NOMO-1 treated with dmso at 0.1 percent for 144 hours (cell line): ENCODE data around the gene ACKR3.

ENCODE experiments used
- DNase-seq: peaks from one replicate; lab custom pipeline; 2025; ENCODE audit not compliant: unreplicated experiment; lab: John Stamatoyannopoulos, UW

ACKR3 gene

GRCh38 chr2:236583621-236584203 is 14.1 kb downstream of the ACKR3 start:
- DNase-seq, result no peak

GRCh38 chr2:236584521-236585384 is 15.1 kb downstream of the ACKR3 start:
- no peak for DNase-seq

DNA sequence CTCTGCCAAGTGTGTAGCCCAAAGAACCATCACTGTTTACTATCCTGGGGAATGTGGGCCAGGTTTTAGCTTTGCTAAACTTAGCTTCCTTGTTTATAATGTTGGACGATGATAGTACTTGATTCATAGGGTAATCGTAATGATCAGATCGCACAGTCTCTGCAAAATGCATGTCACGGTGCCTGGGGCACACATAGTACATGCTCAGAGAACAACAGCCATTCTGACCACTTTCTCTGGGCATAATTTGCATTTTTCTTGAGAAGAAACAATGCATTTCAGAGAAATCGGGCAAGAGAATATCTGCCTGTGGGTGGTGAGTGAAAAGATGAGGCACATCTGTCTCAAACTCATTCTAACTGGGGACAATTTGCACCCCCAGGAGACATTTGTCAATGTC is 16.3 kb downstream of the ACKR3 start:
- DNase-seq, result no peak

- no peak for DNase-seq
Observed at GRCh38 chr2:236587861-236588815, 18.5 kb downstream of the ACKR3 start.

- no peak for DNase-seq
Observed at GRCh38 chr2:236588932-236589592, 19.4 kb downstream of the ACKR3 start.

- no peak for DNase-seq
Observed at GRCh38 chr2:236590846-236591245, 21.2 kb downstream of the ACKR3 start.

GRCh38 chr2:236592821-236593220 is 23.2 kb downstream of the ACKR3 start:
- DNase-seq, result no peak

- DNase-seq, result no peak
Observed at GRCh38 chr2:236593531-236593930, 23.9 kb downstream of the ACKR3 start.

- no peak for DNase-seq
Observed at GRCh38 chr2:236593956-236594355, 24.3 kb downstream of the ACKR3 start.

DNA sequence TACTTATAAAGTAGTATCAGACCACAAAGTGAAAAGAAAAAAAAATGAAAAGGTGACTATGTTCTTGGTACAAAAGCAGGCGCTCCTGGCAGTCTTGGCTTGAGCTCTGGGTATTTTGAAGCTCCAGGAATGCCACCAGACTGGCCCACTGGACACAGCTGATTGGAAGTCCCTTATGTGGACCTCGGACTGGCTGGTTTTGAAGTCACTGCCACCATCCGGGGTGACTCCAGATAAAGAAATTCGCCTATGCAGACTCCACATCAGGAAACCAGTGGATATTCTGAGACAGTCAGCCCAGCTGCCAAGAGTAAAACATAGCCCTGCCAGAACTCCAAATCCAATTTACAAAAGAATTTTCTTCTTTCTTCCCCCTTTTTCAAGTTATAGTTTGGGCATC is 28.0 kb downstream of the ACKR3 start:
- no peak for DNase-seq

- DNase-seq, result no peak
Observed at GRCh38 chr2:236599059-236599458, 29.4 kb downstream of the ACKR3 start.

GRCh38 chr2:236600158-236600557 is 30.5 kb downstream of the ACKR3 start:
- DNase-seq, result no peak

DNA sequence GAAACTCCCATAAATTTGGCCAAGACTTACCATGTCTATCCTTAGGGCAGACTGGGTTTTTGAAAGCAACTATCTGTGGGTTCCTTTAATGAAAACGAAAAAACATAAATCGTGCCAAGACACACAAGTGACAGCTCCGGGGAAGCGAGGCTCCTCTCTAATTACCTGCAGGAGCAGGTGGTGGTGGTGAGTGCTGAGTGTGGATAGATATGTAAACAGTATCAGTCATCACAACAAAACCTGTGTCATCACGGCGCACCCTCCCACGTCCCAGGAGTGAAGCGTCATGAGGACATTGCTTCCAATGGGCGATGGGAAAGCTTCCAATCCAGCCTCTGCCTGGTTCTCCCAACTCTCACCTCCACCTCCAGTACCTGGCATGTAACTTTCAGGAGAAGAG is 31.3 kb downstream of the ACKR3 start:
- DNase-seq, result no peak

- DNase-seq, result no peak
Observed at GRCh38 chr2:236601316-236602202, 31.9 kb downstream of the ACKR3 start.

DNA sequence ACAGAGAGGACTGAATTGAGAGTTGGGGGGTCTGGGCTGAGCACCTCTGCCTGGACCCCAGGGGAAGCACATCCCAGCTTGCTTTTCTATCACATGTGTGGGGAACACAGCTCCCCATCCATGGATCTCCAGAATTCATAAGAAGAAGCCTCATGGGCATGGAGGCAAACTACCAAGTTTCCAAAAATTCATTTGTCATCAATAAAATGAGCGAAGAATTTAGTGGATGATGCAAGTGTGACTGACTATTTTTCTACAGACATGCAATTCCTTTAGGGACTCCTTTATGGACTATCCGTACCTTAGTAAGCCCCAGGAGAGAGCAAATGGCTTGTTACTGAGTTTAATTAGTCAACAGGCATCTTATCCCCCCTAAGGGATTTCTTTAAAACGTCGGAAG is 33.1 kb downstream of the ACKR3 start:
- DNase-seq, result no peak

DNA sequence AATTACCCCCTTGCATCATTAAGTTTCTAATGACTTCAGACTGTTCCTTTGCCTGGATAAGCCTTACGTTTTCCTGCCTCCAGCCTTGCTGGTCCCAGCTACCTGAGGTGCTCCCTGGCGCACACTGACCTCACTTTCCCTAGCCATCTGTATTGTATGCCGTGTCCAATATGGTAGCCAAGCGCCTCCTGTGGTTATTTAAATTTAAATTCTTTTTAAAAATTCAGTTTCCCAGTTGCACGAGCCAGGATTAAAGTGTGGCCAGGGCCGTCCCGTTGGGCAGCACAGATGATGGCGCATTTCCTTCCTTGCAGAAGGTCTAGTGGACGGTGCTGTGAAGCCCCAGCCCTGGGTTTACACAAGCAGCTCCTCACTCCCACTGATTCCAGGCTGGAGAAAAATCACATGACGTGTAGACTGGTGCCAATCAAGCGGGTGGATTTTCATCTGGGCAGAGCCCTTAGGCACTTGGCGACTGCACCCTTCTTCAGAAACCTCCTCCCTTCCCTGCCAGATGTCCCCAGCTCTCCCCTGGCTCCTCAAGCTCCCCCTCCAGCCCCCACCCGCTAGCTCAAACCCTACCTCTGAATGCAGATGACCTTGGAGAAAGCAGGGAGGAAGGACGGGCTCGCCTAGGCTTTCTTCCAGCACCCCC is 33.9 kb downstream of the ACKR3 start:
- DNase-seq, result no peak

DNA sequence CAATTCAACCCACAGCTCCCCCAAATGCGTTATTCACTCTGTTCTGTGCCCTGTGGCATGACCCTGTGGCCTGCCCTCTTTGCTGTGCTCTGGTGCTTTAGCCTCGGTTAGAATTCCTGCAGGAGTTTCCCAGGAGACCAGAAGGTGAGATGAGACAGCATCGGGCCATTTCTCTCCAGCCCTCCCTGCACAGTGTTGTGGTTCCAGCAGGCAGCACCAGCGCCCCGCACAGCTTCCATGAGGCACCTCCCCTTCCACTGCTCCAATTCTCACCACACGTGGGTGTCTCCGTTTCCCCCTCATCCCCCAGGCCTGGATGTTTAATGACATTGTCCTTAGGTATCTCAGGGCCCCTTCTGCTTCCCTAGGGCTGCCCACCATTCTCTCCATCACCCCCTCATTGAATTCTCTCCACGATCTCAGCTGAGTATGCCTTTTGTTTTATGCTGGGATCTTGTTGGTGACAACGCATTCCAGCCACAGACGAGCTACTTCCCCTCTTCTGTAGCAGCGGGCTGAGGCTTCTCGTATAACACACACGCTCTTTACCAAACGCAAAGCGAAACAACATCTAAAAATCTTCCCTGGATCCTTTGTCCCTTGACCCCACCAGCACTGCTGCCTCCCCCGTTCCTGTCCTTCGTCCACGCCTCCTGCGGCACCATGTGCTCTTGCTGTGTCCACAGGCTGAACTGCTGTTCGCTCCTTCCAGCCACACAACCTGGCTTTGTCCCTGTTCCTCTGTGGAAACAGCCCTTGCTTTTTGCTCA is 35.1 kb downstream of the ACKR3 start:
- DNase-seq, result no peak

DNA sequence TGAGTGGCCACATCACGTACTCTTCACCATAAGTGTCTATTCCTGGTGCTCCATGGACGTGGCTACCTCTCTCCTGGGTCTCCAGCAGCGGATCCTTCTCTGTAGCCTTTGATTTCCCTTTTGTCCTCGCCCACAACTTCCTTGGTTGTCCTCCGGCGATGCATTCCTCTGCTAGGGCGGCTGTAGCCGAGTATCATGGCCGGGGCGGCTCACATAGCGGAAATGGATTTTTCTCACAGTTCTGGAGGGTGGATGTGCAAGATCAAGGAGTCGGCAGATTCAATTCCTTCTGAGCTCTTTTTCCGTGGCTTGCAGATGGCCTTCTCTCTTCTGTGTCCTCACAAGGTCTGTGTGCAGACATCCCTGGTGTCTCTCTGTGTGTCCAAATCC is 35.7 kb downstream of the ACKR3 start:
- no peak for DNase-seq

DNA sequence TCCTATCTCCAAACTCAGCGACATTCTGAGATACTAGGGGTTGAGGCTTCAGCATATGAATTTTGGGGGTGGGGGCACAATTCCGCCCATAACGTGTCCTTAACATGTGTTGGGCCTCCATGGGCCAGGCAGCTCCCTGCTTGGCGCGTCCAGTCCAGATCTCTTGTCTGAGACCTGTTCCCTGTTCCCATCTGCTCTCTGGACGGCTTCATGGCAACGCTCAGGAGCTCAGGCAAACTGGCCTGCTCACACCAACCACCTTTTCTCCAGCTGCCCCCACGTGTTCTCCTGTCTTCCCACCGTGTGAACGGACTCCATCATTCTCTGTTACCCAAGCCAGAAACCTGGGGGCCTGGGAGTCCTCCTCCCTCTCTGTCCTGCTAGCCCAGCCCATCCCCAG is 36.4 kb downstream of the ACKR3 start:
- no peak for DNase-seq
